ENCODE measurements around the gene MBD1.
"Not testable (repeated sequence)": the region's sequence is repeated elsewhere in the genome, so short reads cannot be mapped to it uniquely, and the experiment has no call there.

Gene MBD1

GRCh38 chr18:50281295-50281971 is at the start of gene MBD1:
Gene MBD1, minus strand, starts transcription at chr18:50281523. Its CDS starts 1,531 bp downstream, at chr18:50279992.
- DNase-seq (ENCODE audit: low read depth), result peak; percentile 91

DNA sequence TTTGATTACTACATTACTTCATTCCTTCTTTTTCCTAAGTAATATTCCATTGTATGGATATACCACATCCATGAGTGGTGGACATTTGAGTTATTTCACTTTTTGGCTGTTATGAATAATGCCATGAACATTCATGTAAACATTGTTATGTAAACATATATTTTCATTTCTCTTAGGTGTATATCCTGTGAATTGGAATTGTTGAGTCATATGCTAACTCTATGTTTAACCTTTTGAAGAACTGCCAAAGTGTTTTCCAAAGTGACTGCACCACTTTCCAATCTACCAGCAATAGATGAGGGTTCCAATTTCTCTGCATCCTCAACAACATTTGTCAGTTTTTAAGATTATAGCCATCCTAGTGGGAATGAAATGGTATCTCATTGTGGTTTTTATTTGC is 48.9 kb upstream of the MBD1 start:
- DNase-seq (ENCODE audit: low read depth), result no peak

- no peak for DNase-seq (ENCODE audit: low read depth)
Measured at GRCh38 chr18:50327983-50328382, 46.7 kb upstream of the MBD1 start.

- no peak for DNase-seq (ENCODE audit: low read depth)
Measured at GRCh38 chr18:50320719-50321118, 39.4 kb upstream of the MBD1 start.

DNA sequence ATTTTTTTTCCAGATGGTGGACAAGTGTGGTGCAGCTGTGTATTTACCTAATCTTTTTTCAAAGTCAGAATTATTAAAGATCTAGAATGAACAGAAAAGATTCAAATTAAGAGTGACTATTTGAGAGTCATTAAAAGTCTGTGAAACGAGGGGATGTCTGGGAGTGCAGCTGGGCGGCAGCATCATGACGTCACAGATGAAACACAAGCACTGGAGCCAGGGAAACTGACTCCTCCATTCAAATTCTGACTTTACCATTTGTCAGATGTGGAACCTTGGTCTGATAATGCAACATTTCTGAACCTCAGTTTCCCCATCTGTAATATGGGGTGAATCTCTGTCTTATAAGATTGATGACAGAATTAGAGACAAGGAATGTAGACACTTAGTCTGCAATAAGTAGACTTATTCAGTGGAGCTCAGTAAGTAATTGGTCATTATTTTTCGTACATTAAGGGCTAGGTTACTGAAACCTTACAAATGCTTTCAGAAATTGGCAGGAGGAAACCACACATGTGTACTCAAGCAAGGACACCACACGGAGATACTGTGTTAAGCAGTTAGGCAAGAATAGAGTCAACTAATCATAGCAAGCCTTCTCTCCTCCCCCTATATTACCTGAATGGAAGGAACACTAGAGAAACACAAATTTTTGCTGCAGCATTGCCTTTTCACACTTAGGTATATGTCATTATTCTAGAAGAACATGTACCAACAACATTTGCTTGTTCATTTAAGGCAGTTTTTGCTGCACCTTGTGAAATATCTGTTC is 34.0 kb upstream of the MBD1 start:
- no peak for DNase-seq (ENCODE audit: low read depth)

DNA sequence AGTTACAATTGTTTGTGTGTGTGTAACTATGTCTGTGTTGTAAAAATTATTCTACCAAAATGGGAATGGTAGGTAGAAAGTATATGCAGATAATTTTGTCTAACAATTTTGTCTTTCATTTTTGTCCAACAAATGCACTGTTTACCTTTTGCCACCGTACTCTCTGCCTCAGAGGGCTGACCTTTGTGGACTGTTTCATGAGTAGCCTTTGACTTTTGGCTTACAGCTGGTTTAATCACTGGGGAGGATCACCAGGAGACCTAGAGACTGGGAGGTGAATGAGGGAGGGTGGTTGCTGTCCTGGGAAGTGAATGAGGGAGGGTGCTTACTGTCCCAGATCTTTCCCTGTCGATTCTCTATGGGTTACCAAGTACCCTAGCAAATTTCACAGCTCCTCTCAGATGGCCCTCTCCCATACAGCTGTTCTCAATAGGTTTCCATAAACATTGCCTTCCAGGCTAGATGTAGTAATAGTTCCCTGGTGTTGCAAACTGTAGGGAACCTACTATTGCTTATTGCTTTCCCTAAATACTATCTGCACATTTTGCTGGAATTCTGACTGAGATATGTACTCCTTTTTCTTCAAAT is 32.6 kb upstream of the MBD1 start:
- no peak for DNase-seq (ENCODE audit: low read depth)

DNA sequence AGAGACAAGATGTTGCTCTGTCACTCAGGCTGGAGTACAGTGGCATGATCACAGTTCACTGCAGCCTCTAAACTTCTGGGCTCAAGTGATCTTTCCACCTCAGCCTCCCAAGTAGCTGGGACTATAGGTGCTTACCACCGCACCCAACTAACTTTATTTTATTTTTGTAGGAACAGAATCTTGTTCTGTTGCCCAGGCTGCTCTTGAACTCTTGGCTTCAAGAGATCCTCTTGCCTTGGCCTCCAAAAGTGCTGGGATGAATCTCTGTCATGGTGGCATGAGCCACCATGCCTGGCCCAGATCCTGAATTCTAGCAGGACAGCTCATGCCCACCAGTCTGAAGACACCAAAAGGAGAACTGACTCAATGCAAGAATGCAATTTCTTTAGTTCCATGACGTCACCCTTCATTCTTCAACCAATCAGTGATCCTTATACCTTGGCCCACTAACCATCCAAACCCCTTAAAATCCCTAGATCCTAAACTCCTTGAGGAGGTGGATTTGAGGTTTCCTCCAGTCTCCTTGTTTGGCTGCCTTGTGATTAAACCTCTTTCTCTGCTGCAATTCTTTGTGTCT is 31.8 kb upstream of the MBD1 start:
- DNase-seq (ENCODE audit: low read depth), result no peak

GRCh38 chr18:50312296-50313030 is 31.1 kb upstream of the MBD1 start:
- DNase-seq (ENCODE audit: low read depth), result no peak

- DNase-seq (ENCODE audit: low read depth), result no peak
Measured at GRCh38 chr18:50311650-50312049, 30.3 kb upstream of the MBD1 start.

- no peak for DNase-seq (ENCODE audit: low read depth)
Measured at GRCh38 chr18:50310080-50310479, 28.8 kb upstream of the MBD1 start.

DNA sequence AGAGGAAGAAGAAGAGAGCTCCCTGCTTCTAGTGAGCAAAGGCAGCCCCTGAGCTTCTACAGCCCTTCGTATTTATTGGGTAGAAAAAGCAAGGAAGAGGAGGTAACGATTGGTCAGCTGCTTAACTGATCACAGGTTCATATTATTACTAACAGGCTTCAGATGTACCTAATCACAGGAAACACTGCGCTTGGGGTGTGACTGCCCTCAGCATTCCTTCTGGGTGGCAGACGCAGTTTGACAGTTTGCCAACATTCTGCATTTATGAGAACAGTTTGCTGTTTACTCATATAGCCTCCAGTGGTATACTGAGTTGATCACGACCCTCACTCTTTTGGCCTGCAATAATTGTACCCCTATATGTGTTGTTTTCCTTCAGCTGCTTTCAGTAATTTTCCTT is 27.5 kb upstream of the MBD1 start:
- not testable (repeated sequence) for DNase-seq (ENCODE audit: low read depth)

GRCh38 chr18:50307738-50308470 is 26.6 kb upstream of the MBD1 start:
- DNase-seq (ENCODE audit: low read depth), result peak; percentile 71

DNA sequence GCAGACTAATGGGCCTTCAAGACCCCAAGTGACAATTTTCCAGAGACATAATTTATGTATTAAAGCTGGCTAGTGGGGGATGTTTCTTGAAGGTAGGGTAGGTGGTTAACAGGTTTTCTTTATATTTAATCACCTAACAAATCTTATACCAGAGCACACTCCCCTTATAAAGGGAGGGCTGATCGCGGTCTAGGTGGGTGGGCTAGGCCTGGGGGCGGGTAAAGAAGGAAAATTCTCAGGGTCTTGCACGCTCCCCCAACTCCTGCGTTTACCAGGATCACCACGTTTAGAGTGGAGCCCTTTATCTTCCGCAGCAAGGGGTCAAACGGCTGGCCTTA is 26.0 kb upstream of the MBD1 start:
- DNase-seq (ENCODE audit: low read depth), result no peak

- no peak for DNase-seq (ENCODE audit: low read depth)
Measured at GRCh38 chr18:50306944-50307343, 25.6 kb upstream of the MBD1 start.

GRCh38 chr18:50301074-50301473 is 19.8 kb upstream of the MBD1 start:
- no peak for DNase-seq (ENCODE audit: low read depth)

DNA sequence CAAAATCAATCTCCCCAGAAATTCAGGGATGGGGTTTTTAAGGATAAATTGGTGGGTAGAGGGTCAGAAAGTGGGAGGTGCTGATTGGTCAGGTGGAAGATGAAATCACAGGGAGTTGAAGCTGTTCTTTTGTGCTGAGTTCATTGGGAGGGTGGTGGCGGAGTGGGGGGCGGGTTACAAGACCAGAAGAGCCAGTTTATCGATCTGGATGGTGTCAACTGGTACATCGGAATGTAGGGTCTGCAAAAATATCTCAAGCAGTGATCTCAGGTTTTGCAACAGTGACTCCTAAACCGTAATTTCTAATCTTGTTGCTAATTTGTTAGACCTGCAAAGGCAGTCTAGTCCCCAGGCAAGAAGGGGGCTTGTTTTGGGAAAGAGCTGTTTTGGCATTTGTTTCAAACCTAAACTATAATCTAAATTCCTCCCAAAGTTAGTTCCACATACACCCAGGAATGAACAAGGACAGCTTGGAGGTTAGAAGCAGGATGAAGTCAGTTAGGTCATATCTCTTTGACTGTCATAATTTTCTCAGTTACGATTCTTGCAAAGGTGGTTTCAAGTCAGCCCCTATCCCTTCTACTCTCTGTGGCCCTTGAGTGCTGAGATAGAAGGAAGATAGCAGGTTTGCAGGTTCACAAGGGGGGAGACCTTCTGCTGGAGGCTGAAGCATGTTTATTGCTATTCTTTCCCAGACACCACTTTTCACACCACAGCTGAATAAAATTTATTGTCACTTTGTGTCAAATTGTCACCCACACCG is 18.5 kb upstream of the MBD1 start:
- no peak for DNase-seq (ENCODE audit: low read depth)

GRCh38 chr18:50298443-50299284 is 17.3 kb upstream of the MBD1 start:
- no peak for DNase-seq (ENCODE audit: low read depth)

DNA sequence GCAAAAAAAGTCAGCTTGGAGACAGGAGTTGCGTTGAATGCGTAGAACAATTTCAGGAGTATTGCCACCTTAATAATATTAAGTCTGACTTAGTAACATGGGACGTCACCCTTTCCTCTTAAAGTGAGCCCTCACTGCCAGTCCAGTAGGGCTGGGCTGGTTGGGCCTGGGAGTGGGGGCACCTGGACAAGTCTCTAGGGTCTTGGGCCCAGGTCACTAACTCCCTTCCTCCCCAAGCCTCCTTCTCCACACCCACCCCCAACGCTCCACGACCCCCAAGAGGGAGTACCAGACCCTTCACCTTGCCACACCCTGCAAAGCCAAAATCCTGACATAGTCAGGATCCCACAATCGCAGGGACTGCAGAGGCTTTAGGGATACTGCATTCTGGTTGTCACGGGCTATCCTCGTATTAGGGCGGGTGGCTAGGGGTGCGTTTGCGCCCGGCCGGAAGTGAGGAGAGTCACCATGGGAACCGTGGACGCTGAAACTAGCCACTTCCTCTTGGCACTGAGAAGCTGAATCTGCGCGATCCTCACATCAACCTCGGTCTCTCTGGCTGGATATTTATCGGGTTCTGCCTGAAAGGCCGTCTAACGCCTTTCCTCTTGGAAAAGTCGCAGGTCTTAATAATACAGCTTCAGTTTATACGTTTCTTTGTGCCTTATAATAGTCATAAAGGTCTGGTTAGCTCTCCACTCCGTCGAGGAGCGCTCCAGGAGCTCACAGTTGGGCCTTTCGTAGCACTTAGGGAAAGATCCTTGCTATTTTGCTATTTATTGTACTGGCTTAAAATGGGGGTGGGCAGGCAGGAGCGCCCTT is 16.5 kb upstream of the MBD1 start:
- no peak for DNase-seq (ENCODE audit: low read depth)

- DNase-seq (ENCODE audit: low read depth), result no peak
Measured at GRCh38 chr18:50293039-50293438, 11.7 kb upstream of the MBD1 start.

Measured in non-pigmented ciliary epithelial cell (primary cell).